HL-60 (cell line): ENCODE measurements around the gene PLG.

Experiments used
- DNase-seq, 2 experiments: peaks; one replicate each; pipeline ENCODE4 v3.0.0-alpha.2; 2010 to 2020; ENCODE audit warnings: low read depth in 1 of 2, low spot score in 1 of 2
- H3K27ac ChIP-seq: fragments of 250-450 bp; sonication (Bioruptor Pico); replicated peaks from 2 replicates; pipeline ENCODE4 v1.5.1; 2020; ENCODE audit warnings: mild to moderate bottlenecking, moderate library complexity
- H3K27me3 ChIP-seq: fragments of 250-450 bp; sonication (Bioruptor Pico); 2 replicates; pipeline ENCODE4 v1.5.1; 2021; ENCODE audit warnings: mild to moderate bottlenecking, moderate library complexity; ENCODE audit not compliant: insufficient read depth, poor library complexity, severe bottlenecking
- H3K4me3 ChIP-seq: replicated peaks from 2 replicates; pipeline ENCODE4 v1.5.1; 2011; ENCODE audit warnings: mild to moderate bottlenecking, control low read depth, low read length; ENCODE audit not compliant: insufficient read depth
- GABPA ChIP-seq: IDR thresholded peaks from 2 replicates; pipeline ENCODE4 v1.6.1; 2012; ENCODE audit warnings: low read depth
- POLR2AphosphoS5 ChIP-seq: IDR thresholded peaks from 2 replicates; pipeline ENCODE4 v1.6.1; 2012; ENCODE audit warnings: low read depth
- SPI1 ChIP-seq: IDR thresholded peaks from 2 replicates; pipeline ENCODE4 v1.6.1; 2012; ENCODE audit warnings: low read depth, mild to moderate bottlenecking, borderline replicate concordance
- TF ChIP-seq, protein P1 (sequence below): IDR thresholded peaks from 2 replicates; pipeline ENCODE4 v1.6.1; 2012; ENCODE audit warnings: low read depth; ENCODE audit not compliant: insufficient replicate concordance
- TF ChIP-seq, protein P2 (sequence below): IDR thresholded peaks from one replicate; pipeline ENCODE4 v1.5.1; 2011; ENCODE audit warnings: low read length, control low read depth, inconsistent platforms; ENCODE audit not compliant: insufficient read depth

The PLG gene

DNA sequence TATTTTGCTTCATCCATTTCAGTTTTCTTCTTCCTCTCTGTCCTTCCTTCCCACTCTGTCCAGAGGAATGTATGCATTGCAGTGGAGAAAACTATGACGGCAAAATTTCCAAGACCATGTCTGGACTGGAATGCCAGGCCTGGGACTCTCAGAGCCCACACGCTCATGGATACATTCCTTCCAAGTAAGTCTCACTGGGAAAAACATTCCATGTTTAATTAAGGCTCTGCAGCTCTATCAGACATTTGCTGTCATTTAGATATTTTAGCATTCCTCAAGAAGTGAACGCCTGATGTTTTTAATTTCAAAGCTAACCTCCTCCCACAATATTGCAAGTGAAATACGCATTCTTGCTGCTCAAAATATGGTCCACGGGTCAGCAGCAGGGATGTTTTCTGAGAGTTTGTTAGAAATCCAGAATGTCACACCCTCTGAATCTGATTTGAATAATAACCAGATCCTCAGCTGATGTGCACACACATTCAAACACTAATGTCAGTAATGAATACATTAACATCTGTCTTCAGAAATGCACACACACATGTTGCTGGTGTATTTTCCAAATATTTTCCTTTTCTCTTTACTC, 12.8 kb downstream of the PLG start:
- no peak overlapping the region for H3K4me3 ChIP-seq

DNA sequence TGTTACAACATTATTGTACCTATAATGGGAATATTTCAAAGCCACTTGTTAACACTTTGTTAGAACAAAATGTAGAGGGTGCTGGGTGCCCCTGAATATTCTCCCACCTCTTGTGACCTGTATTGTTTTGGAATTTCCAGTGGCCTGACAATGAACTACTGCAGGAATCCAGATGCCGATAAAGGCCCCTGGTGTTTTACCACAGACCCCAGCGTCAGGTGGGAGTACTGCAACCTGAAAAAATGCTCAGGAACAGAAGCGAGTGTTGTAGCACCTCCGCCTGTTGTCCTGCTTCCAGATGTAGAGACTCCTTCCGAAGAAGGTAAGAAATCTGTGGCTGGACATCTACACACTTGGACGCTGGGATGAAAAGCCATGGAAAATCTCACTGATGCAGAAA, 28.9 kb downstream of the PLG start:
- H3K27ac ChIP-seq, result no peak overlapping the region
- no peaks in the 10 kb centered on the region for H3K27me3 ChIP-seq
- H3K4me3 ChIP-seq, result no peak overlapping the region
- TF ChIP-seq POLR2AphosphoS5, result no peak
- TF ChIP-seq, protein P1, sequence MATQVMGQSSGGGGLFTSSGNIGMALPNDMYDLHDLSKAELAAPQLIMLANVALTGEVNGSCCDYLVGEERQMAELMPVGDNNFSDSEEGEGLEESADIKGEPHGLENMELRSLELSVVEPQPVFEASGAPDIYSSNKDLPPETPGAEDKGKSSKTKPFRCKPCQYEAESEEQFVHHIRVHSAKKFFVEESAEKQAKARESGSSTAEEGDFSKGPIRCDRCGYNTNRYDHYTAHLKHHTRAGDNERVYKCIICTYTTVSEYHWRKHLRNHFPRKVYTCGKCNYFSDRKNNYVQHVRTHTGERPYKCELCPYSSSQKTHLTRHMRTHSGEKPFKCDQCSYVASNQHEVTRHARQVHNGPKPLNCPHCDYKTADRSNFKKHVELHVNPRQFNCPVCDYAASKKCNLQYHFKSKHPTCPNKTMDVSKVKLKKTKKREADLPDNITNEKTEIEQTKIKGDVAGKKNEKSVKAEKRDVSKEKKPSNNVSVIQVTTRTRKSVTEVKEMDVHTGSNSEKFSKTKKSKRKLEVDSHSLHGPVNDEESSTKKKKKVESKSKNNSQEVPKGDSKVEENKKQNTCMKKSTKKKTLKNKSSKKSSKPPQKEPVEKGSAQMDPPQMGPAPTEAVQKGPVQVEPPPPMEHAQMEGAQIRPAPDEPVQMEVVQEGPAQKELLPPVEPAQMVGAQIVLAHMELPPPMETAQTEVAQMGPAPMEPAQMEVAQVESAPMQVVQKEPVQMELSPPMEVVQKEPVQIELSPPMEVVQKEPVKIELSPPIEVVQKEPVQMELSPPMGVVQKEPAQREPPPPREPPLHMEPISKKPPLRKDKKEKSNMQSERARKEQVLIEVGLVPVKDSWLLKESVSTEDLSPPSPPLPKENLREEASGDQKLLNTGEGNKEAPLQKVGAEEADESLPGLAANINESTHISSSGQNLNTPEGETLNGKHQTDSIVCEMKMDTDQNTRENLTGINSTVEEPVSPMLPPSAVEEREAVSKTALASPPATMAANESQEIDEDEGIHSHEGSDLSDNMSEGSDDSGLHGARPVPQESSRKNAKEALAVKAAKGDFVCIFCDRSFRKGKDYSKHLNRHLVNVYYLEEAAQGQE, result no peak
- no peak for TF ChIP-seq SPI1
- TF ChIP-seq GABPA, result no peak
- TF ChIP-seq, protein P2, sequence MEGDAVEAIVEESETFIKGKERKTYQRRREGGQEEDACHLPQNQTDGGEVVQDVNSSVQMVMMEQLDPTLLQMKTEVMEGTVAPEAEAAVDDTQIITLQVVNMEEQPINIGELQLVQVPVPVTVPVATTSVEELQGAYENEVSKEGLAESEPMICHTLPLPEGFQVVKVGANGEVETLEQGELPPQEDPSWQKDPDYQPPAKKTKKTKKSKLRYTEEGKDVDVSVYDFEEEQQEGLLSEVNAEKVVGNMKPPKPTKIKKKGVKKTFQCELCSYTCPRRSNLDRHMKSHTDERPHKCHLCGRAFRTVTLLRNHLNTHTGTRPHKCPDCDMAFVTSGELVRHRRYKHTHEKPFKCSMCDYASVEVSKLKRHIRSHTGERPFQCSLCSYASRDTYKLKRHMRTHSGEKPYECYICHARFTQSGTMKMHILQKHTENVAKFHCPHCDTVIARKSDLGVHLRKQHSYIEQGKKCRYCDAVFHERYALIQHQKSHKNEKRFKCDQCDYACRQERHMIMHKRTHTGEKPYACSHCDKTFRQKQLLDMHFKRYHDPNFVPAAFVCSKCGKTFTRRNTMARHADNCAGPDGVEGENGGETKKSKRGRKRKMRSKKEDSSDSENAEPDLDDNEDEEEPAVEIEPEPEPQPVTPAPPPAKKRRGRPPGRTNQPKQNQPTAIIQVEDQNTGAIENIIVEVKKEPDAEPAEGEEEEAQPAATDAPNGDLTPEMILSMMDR, result no peak
- DNase-seq, result peak in 1 of 2 experiments; percentile 3

More for the DNA sequence above, 12.8 kb downstream of the PLG start:
- TF ChIP-seq POLR2AphosphoS5 (no peak), SPI1 (no peak), GABPA (no peak)
- TF ChIP-seq, protein P1, result no peak
- TF ChIP-seq, protein P2, result no peak
- no peaks in the 10 kb centered on the region for H3K27me3 ChIP-seq
- no peak for DNase-seq
- no peak overlapping the region for H3K27ac ChIP-seq

DNA sequence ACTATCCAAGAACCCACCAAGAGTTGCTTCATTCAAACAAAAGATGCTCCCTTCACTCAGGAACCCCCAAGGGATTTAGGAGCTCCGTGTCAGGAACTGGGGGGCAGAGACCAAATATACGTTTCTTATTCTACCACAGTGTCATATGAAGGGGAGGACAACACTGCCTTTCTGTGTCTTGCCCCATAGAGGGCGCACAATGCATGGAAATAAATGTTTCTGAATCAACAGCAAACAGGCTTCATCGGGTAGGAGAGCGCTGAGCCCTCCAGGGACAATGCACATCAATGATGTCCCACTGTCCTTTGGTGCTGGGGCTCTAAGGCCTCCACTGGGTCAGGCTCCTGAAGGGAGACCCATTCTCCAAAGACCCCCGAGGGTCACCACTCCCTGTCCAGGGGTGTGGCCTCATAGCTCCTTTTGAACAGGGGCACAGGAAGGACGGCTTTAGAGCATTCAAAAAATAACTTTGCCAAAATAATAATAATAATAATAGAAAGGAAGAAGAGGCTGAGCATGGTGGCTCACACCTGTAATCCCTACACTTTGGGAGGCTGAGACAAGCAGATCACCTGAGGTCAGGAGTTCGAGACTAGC, 31.1 kb downstream of the PLG start:
- H3K27me3 ChIP-seq, result no peaks in the 10 kb centered on the region
- TF ChIP-seq, protein P1, result no peak
- TF ChIP-seq GABPA (no peak), SPI1 (no peak)
- TF ChIP-seq, protein P2, result peak; percentile 62
- no peak overlapping the region for H3K4me3 ChIP-seq
- no peak overlapping the region for H3K27ac ChIP-seq
- DNase-seq, result peak in 1 of 2 experiments; percentile 41
